Chondrocyte (in vitro differentiated cells): Measurements from ENCODE around the gene LFNG. TPM values are rescaled to one million over a fixed set of nuclear protein-coding genes. Genes with fewer than 3 reads are reported as not detected.
A peak's percentile ranks its signal among the peaks of the same experiment; 100 is the strongest.

Source experiments
- DNase-seq: peaks from one replicate; pipeline ENCODE4 v3.0.0; 2021; ENCODE audit warnings: mixed read lengths, low spot score
- H3K27ac Mint-ChIP-seq: one replicate; pipeline ENCODE4 v1.8.0; 2021; ENCODE audit warnings: mild to moderate bottlenecking, moderate library complexity, mixed read lengths; ENCODE audit not compliant: unreplicated experiment
- H3K27me3 Mint-ChIP-seq: 2 replicates; pipeline ENCODE4 v1.8.0; 2021; ENCODE audit warnings: low read depth, mixed read lengths
- H3K36me3 Mint-ChIP-seq: 2 replicates; pipeline ENCODE4 v1.8.0; 2021; ENCODE audit warnings: low read depth, mixed read lengths
- H3K4me1 Mint-ChIP-seq: 2 replicates; pipeline ENCODE4 v1.8.0; 2021; ENCODE audit warnings: low read depth, mild to moderate bottlenecking, mixed read lengths
- H3K4me3 Mint-ChIP-seq: one replicate; pipeline ENCODE4 v1.8.0; 2021; ENCODE audit warnings: mild to moderate bottlenecking, moderate library complexity, mixed read lengths; ENCODE audit not compliant: unreplicated experiment
- H3K9me3 Mint-ChIP-seq: 2 replicates; pipeline ENCODE4 v1.8.0; 2021; ENCODE audit warnings: low read depth, mixed read lengths
- total RNA-seq: library from RNA; stranded (reverse); gene quantifications from 3 replicates; pipeline ENCODE4 v1.2.1, GENCODE V29; 2021
- TF ChIP-seq, protein P1 (sequence below): fragments of 200-600 bp; sonication (generic); IDR thresholded peaks from 2 replicates; pipeline ENCODE4 v1.5.0; 2021; ENCODE audit warnings: antibody characterized with exemption, mild to moderate bottlenecking, moderate library complexity

Gene LFNG
- total RNA-seq, 1 donor from 2014 or later: 39.9 TPM

DNA sequence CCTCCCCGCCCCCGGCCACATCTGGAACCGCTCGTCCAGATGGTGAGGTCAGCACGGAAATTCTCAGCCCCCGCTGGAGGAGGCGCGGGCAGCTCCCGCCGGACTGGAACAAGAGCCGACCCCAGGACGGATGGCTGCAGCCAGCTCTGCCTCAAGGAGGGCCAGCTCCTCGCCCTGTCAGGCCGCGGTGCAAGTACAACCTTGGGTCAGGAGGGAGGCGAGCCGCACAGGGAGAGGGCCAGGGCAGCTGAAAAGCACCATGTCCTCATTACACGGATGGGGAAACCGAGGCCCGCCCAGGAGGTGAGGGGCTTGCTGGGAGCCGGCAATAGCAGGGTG, 39.5 kb upstream of the LFNG start:
- Mint-ChIP-seq H3K4me3 (no peak overlapping the region), H3K27me3 (peaks cover 9% of the 10 kb centered on the region), H3K36me3 (no peaks in the 10 kb centered on the region), H3K4me1 (peaks cover 13% of the 10 kb centered on the region), H3K9me3 (no peaks in the 10 kb centered on the region), H3K27ac (no peak overlapping the region)
- TF ChIP-seq, protein P1, sequence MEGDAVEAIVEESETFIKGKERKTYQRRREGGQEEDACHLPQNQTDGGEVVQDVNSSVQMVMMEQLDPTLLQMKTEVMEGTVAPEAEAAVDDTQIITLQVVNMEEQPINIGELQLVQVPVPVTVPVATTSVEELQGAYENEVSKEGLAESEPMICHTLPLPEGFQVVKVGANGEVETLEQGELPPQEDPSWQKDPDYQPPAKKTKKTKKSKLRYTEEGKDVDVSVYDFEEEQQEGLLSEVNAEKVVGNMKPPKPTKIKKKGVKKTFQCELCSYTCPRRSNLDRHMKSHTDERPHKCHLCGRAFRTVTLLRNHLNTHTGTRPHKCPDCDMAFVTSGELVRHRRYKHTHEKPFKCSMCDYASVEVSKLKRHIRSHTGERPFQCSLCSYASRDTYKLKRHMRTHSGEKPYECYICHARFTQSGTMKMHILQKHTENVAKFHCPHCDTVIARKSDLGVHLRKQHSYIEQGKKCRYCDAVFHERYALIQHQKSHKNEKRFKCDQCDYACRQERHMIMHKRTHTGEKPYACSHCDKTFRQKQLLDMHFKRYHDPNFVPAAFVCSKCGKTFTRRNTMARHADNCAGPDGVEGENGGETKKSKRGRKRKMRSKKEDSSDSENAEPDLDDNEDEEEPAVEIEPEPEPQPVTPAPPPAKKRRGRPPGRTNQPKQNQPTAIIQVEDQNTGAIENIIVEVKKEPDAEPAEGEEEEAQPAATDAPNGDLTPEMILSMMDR: no peak
- peak; percentile 86 for DNase-seq

- peaks cover 13% of the 10 kb centered on the region for H3K4me1 Mint-ChIP-seq
- TF ChIP-seq, protein P1: no peak
- no peaks in the 10 kb centered on the region for H3K9me3 Mint-ChIP-seq
- H3K36me3 Mint-ChIP-seq: no peaks in the 10 kb centered on the region
- DNase-seq: no peak
- peaks cover 9% of the 10 kb centered on the region for H3K27me3 Mint-ChIP-seq
- no peak overlapping the region for H3K27ac Mint-ChIP-seq
- no peak overlapping the region for H3K4me3 Mint-ChIP-seq
Observed at GRCh38 chr7:2481195-2481594, 38.4 kb upstream of the LFNG start.

- H3K27me3 Mint-ChIP-seq: peaks cover 9% of the 10 kb centered on the region
- H3K4me1 Mint-ChIP-seq: peaks cover 23% of the 10 kb centered on the region
- TF ChIP-seq, protein P1: peak; percentile 38
- no peaks in the 10 kb centered on the region for H3K36me3 Mint-ChIP-seq
- no peak for DNase-seq
- no peak overlapping the region for H3K4me3 Mint-ChIP-seq
- no peaks in the 10 kb centered on the region for H3K9me3 Mint-ChIP-seq
- no peak overlapping the region for H3K27ac Mint-ChIP-seq
Observed at GRCh38 chr7:2482725-2483451, 36.7 kb upstream of the LFNG start.

DNA sequence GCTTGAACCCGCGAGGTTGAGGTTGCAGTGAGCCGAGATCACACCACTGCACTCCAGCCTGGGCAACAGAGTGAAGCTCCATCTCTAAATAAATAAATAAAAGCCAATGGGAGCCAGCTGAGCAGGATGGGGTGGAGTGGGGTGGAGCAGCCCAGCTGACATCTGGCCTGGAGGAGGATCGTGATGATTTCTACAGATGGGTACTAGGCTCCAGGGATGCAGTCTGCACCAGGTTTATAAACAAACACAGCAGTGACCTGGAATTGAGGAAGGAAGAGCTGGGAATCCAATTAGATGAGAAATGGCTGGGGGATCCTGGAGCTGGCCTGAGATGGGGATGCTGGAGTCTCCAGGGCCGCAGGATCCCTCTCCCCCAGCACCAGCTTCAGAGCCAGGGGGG, 36.1 kb upstream of the LFNG start:
- Mint-ChIP-seq H3K4me3 (no peak overlapping the region), H3K27me3 (peaks cover 9% of the 10 kb centered on the region)
- DNase-seq: no peak

GRCh38 chr7:2484868-2485267, 34.7 kb upstream of the LFNG start:
- Mint-ChIP-seq H3K9me3 (no peaks in the 10 kb centered on the region), H3K36me3 (no peaks in the 10 kb centered on the region), H3K4me1 (peaks cover 29% of the 10 kb centered on the region), H3K27ac (no peak overlapping the region), H3K4me3 (no peak overlapping the region), H3K27me3 (peaks cover 5% of the 10 kb centered on the region)
- no peak for DNase-seq
- TF ChIP-seq, protein P1: no peak

More for the DNA sequence above, 36.1 kb upstream of the LFNG start:
- TF ChIP-seq, protein P1: no peak
- Mint-ChIP-seq H3K9me3 (no peaks in the 10 kb centered on the region), H3K36me3 (no peaks in the 10 kb centered on the region), H3K4me1 (peaks cover 27% of the 10 kb centered on the region), H3K27ac (no peak overlapping the region)
